ENCODE data around the gene QKI. TPM values are rescaled to one million over a fixed set of nuclear protein-coding genes. Genes with fewer than 3 reads are reported as not detected.

The QKI gene
- total and polyA plus RNA-seq, 2 of the 8 experiments (the other 6 are each of a cell fraction or from before 2014, with no cell fraction given) = 181 to 183 TPM

DNA sequence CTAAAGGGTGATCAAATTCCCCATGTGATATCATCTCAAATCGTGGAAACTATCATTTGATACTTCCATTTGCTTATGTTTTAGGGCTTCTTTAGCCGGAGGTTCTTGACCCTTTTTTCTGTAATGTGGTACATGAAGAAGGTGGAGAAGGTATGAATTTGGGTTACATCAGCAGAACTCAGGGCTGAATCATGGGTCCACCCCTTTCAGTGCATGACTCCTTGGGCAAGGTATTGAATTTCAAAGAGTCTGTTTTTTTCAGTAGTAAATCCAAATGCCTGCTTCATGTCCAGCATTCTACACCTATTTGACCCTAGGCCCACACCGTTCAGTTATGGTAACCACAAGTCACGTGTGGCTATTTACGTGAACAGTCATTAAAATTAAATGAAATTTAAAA is 30.6 kb upstream of the QKI start (continued):
- TF ChIP-seq CBX8 (IDR thresholded peaks at IDR 0.05; ENCODE audit: borderline replicate concordance, low read depth, low read length) (no peak), HDAC2 (IDR thresholded peaks at IDR 0.05; ENCODE audit: borderline replicate concordance in 1 of 2, low read depth in 2 of 2, low read length in 2 of 2) (no peak), PHF8 (conservative IDR thresholded peaks at IDR 0.05; ENCODE audit: low read depth, low read length) (no peak)
